SK-N-SH (cell line): ENCODE measurements around the gene KRT71.

Source experiments
- EP300 ChIP-seq, 2 experiments: IDR thresholded peaks; 2 replicates each; pipeline versions ENCODE4 v1.4.0 to v1.6.1; 2012; ENCODE audit warnings: borderline replicate concordance in 1 of 2, low read depth in 1 of 2, low read length in 1 of 2
- EZH2phosphoT487 ChIP-seq: fragments of 200-600 bp; sonication (generic); IDR thresholded peaks from 2 replicates; pipeline ENCODE4 v1.6.1; 2017; ENCODE audit warnings: low read depth, mixed run types, mild to moderate bottlenecking, antibody characterized with exemption, moderate library complexity, borderline replicate concordance
- FOSL2 ChIP-seq: IDR thresholded peaks from 2 replicates; pipeline ENCODE4 v1.4.0; 2012; ENCODE audit warnings: low read depth, mild to moderate bottlenecking, moderate library complexity, borderline replicate concordance
- POLR2AphosphoS5 ChIP-seq: IDR thresholded peaks from 2 replicates; pipeline ENCODE4 v1.6.1; 2012; ENCODE audit warnings: low read depth, low read length
- RAD21 ChIP-seq: IDR thresholded peaks from 2 replicates; pipeline ENCODE4 v1.6.1; 2012; ENCODE audit warnings: mild to moderate bottlenecking, low read length
- RFX5 ChIP-seq: IDR thresholded peaks from 2 replicates; pipeline ENCODE4 v1.6.1; 2012; ENCODE audit warnings: mild to moderate bottlenecking, improper control_type of control experiment, low read length
- SIN3A ChIP-seq: IDR thresholded peaks from 2 replicates; pipeline ENCODE4 v1.6.1; 2012; ENCODE audit warnings: low read depth, mild to moderate bottlenecking, low read length, moderate library complexity, borderline replicate concordance
- SMC3 ChIP-seq: IDR thresholded peaks from 2 replicates; pipeline ENCODE4 v1.6.1; 2012; ENCODE audit warnings: low read depth, low read length, improper control_type of control experiment
- TAF1 ChIP-seq: IDR thresholded peaks from 2 replicates; pipeline ENCODE4 v1.6.1; 2012; ENCODE audit warnings: low read depth, mild to moderate bottlenecking, low read length, moderate library complexity, borderline replicate concordance
- TCF12 ChIP-seq: IDR thresholded peaks from 2 replicates; pipeline ENCODE4 v1.4.0; 2012
- TF ChIP-seq, protein P1 (sequence below): fragments of 150-350 bp; IDR thresholded peaks from 2 replicates; pipeline ENCODE4 v1.6.1; 2016; ENCODE audit warnings: mild to moderate bottlenecking, low read depth, low read length
- TF ChIP-seq, protein P2 (sequence below): fragments of 200-600 bp; sonication (generic); IDR thresholded peaks from 2 replicates; pipeline ENCODE4 v1.6.1; 2017; ENCODE audit warnings: antibody characterized with exemption, mild to moderate bottlenecking, moderate library complexity
- TF ChIP-seq, protein P3 (sequence below): fragments of 150-350 bp; IDR thresholded peaks from 2 replicates; pipeline ENCODE4 v1.6.1; 2017; ENCODE audit warnings: antibody characterized with exemption, low read length, low read depth, borderline replicate concordance
- TF ChIP-seq, protein P4 (sequence below): IDR thresholded peaks from 2 replicates; pipeline ENCODE4 v1.6.1; 2012; ENCODE audit warnings: mild to moderate bottlenecking, low read depth, low read length, moderate library complexity

DNA sequence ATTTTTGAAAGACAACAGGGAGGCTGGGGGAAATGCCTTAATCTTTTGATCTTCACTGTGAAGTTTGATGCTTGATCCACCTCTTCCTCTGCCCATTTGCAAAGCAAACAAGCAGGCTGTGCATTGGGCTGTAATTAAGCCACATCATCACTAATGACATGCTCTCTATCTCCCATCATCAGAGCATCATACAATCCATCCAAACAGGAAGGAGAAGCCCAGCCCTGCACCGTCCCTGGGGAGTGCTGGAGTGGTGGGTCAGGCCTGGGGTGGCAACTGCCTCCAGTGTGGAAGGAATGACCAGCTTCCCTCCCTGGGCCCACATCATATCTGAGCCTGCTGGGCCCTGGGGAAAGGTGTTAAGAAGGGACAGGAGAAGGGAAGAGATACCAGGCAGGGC is 27.6 kb upstream of the KRT71 start:
- TF ChIP-seq, protein P1, sequence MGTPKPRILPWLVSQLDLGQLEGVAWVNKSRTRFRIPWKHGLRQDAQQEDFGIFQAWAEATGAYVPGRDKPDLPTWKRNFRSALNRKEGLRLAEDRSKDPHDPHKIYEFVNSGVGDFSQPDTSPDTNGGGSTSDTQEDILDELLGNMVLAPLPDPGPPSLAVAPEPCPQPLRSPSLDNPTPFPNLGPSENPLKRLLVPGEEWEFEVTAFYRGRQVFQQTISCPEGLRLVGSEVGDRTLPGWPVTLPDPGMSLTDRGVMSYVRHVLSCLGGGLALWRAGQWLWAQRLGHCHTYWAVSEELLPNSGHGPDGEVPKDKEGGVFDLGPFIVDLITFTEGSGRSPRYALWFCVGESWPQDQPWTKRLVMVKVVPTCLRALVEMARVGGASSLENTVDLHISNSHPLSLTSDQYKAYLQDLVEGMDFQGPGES, result no peak
- TF ChIP-seq TAF1 (no peak), RAD21 (no peak), EP300 (IDR thresholded peaks at IDR 0.05; ENCODE audit: borderline replicate concordance in 1 of 2, low read depth in 1 of 2, low read length in 1 of 2) (no peak), POLR2AphosphoS5 (no peak), RFX5 (no peak), EZH2phosphoT487 (no peak), TCF12 (no peak), SMC3 (no peak), SIN3A (no peak), FOSL2 (no peak)
- TF ChIP-seq, protein P2, sequence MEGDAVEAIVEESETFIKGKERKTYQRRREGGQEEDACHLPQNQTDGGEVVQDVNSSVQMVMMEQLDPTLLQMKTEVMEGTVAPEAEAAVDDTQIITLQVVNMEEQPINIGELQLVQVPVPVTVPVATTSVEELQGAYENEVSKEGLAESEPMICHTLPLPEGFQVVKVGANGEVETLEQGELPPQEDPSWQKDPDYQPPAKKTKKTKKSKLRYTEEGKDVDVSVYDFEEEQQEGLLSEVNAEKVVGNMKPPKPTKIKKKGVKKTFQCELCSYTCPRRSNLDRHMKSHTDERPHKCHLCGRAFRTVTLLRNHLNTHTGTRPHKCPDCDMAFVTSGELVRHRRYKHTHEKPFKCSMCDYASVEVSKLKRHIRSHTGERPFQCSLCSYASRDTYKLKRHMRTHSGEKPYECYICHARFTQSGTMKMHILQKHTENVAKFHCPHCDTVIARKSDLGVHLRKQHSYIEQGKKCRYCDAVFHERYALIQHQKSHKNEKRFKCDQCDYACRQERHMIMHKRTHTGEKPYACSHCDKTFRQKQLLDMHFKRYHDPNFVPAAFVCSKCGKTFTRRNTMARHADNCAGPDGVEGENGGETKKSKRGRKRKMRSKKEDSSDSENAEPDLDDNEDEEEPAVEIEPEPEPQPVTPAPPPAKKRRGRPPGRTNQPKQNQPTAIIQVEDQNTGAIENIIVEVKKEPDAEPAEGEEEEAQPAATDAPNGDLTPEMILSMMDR, result no peak
- TF ChIP-seq, protein P3, sequence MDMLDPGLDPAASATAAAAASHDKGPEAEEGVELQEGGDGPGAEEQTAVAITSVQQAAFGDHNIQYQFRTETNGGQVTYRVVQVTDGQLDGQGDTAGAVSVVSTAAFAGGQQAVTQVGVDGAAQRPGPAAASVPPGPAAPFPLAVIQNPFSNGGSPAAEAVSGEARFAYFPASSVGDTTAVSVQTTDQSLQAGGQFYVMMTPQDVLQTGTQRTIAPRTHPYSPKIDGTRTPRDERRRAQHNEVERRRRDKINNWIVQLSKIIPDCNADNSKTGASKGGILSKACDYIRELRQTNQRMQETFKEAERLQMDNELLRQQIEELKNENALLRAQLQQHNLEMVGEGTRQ, result no peak
- TF ChIP-seq, protein P4, sequence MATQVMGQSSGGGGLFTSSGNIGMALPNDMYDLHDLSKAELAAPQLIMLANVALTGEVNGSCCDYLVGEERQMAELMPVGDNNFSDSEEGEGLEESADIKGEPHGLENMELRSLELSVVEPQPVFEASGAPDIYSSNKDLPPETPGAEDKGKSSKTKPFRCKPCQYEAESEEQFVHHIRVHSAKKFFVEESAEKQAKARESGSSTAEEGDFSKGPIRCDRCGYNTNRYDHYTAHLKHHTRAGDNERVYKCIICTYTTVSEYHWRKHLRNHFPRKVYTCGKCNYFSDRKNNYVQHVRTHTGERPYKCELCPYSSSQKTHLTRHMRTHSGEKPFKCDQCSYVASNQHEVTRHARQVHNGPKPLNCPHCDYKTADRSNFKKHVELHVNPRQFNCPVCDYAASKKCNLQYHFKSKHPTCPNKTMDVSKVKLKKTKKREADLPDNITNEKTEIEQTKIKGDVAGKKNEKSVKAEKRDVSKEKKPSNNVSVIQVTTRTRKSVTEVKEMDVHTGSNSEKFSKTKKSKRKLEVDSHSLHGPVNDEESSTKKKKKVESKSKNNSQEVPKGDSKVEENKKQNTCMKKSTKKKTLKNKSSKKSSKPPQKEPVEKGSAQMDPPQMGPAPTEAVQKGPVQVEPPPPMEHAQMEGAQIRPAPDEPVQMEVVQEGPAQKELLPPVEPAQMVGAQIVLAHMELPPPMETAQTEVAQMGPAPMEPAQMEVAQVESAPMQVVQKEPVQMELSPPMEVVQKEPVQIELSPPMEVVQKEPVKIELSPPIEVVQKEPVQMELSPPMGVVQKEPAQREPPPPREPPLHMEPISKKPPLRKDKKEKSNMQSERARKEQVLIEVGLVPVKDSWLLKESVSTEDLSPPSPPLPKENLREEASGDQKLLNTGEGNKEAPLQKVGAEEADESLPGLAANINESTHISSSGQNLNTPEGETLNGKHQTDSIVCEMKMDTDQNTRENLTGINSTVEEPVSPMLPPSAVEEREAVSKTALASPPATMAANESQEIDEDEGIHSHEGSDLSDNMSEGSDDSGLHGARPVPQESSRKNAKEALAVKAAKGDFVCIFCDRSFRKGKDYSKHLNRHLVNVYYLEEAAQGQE, result no peak
